H9 (cell line): ENCODE results near the gene CIT. TPM values are rescaled to one million over a fixed set of nuclear protein-coding genes. Genes with fewer than 3 reads are reported as not detected.

Experiments used
- DNase-seq: peaks from one replicate; pipeline ENCODE4 v3.0.0-alpha.2; 2017
- H2AFZ ChIP-seq: one replicate; pipeline ENCODE4 v1.6.1; 2013; ENCODE audit warnings: mild to moderate bottlenecking, low read length, control low read depth, moderate library complexity
- H2AK5ac ChIP-seq: 2 replicates; pipeline ENCODE4 v1.6.1; 2013; ENCODE audit warnings: low read length, control low read depth, mixed read lengths; ENCODE audit not compliant: insufficient read length
- H2BK120ac ChIP-seq: one replicate; pipeline ENCODE4 v1.6.1; 2013; ENCODE audit warnings: low read depth, mild to moderate bottlenecking, low read length, control low read depth, inconsistent platforms; ENCODE audit not compliant: poor library complexity, severe bottlenecking
- H2BK12ac ChIP-seq: 2 replicates; pipeline ENCODE4 v1.6.1; 2013; ENCODE audit warnings: low read length, control low read depth, mixed read lengths, low read depth; ENCODE audit not compliant: insufficient read length
- H2BK15ac ChIP-seq: 2 replicates; pipeline ENCODE4 v1.6.1; 2013; ENCODE audit warnings: low read depth, low read length, control low read depth
- H2BK20ac ChIP-seq: one replicate; pipeline ENCODE4 v1.6.1; 2013; ENCODE audit warnings: low read depth, mild to moderate bottlenecking, low read length, control low read depth, inconsistent platforms; ENCODE audit not compliant: poor library complexity, severe bottlenecking
- H2BK5ac ChIP-seq: 2 replicates; pipeline ENCODE4 v1.6.1; 2013; ENCODE audit warnings: low read length, control low read depth, mixed read lengths; ENCODE audit not compliant: insufficient read length
- H3K14ac ChIP-seq: 2 replicates; pipeline ENCODE4 v1.6.1; 2013; ENCODE audit warnings: low read length, control low read depth; ENCODE audit not compliant: insufficient read depth
- H3K18ac ChIP-seq: 2 replicates; pipeline ENCODE4 v1.6.1; 2013; ENCODE audit warnings: low read depth, mild to moderate bottlenecking, mixed read lengths, low read length, control low read depth; ENCODE audit not compliant: insufficient read length
- H3K23ac ChIP-seq: 2 replicates; pipeline ENCODE4 v1.6.1; 2013; ENCODE audit warnings: low read length, control low read depth, mixed read lengths, low read depth; ENCODE audit not compliant: insufficient read length
- H3K23me2 ChIP-seq: 2 replicates; pipeline ENCODE4 v1.6.1; 2013; ENCODE audit warnings: low read depth, mild to moderate bottlenecking, mixed read lengths, low read length, control low read depth; ENCODE audit not compliant: insufficient read length, poor library complexity, severe bottlenecking
- H3K27ac ChIP-seq: 2 replicates; pipeline ENCODE4 v1.5.1; 2013; ENCODE audit warnings: low read length, control low read depth, mixed read lengths, low read depth; ENCODE audit not compliant: insufficient read length
- H3K27me3 ChIP-seq: 2 replicates; pipeline ENCODE4 v1.6.1; 2013; ENCODE audit warnings: low read length, control low read depth, inconsistent platforms; ENCODE audit not compliant: insufficient read depth
- H3K4ac ChIP-seq: 2 replicates; pipeline ENCODE4 v1.6.1; 2013; ENCODE audit warnings: low read depth, mild to moderate bottlenecking, control low read depth, inconsistent platforms, low read length, moderate library complexity
- H3K4me1 ChIP-seq: 2 replicates; pipeline ENCODE4 v1.6.1; 2013; ENCODE audit warnings: low read length, control low read depth, inconsistent platforms; ENCODE audit not compliant: insufficient read depth
- H3K4me2 ChIP-seq: 2 replicates; pipeline ENCODE4 v1.6.1; 2013; ENCODE audit warnings: low read length, control low read depth, mixed read lengths; ENCODE audit not compliant: insufficient read length, insufficient read depth
- H3K56ac ChIP-seq: 2 replicates; pipeline ENCODE4 v1.6.1; 2013; ENCODE audit warnings: low read depth, mild to moderate bottlenecking, mixed read lengths, low read length, control low read depth; ENCODE audit not compliant: insufficient read length
- H3K79me1 ChIP-seq: 2 replicates; pipeline ENCODE4 v1.6.1; 2013; ENCODE audit warnings: low read depth, mild to moderate bottlenecking, moderate library complexity, low read length, control low read depth, inconsistent platforms; ENCODE audit not compliant: insufficient read depth, poor library complexity, severe bottlenecking
- H3K79me2 ChIP-seq: 2 replicates; pipeline ENCODE4 v1.6.1; 2013; ENCODE audit warnings: low read length, control low read depth, inconsistent platforms; ENCODE audit not compliant: insufficient read depth
- H3K9ac ChIP-seq: 2 replicates; pipeline ENCODE4 v1.6.1; 2013; ENCODE audit warnings: low read length, control low read depth, mixed read lengths; ENCODE audit not compliant: insufficient read length; ENCODE audit errors: extremely low read depth
- H3K9me3 ChIP-seq: one replicate; pipeline ENCODE4 v1.6.1; 2013; ENCODE audit warnings: low read depth, low read length, inconsistent platforms; ENCODE audit not compliant: control insufficient read depth
- H3T11ph ChIP-seq: one replicate; pipeline ENCODE4 v1.6.1; 2013; ENCODE audit warnings: mild to moderate bottlenecking, low read length, control low read depth, inconsistent platforms
- H4K20me1 ChIP-seq: one replicate; pipeline ENCODE4 v1.6.1; 2013; ENCODE audit not compliant: control insufficient read depth, insufficient read length, insufficient read depth
- H4K5ac ChIP-seq: 2 replicates; pipeline ENCODE4 v1.6.1; 2013; ENCODE audit warnings: low read depth, mild to moderate bottlenecking, mixed read lengths, low read length, control low read depth; ENCODE audit not compliant: insufficient read length
- H4K8ac ChIP-seq: replicated peaks from 2 replicates; pipeline ENCODE4 v1.6.1; 2013; ENCODE audit warnings: low read length, control low read depth, mixed read lengths, low read depth; ENCODE audit not compliant: insufficient read length
- H4K91ac ChIP-seq: 2 replicates; pipeline ENCODE4 v1.6.1; 2013; ENCODE audit warnings: low read depth, mild to moderate bottlenecking, moderate library complexity, mixed read lengths, low read length, control low read depth; ENCODE audit not compliant: insufficient read length
- H3K27ac Mint-ChIP-seq, 3 experiments: 2 replicates in 2 of 3; 3 replicates in 1 of 3; pipeline ENCODE4 v1.8.0; 2020 to 2021; ENCODE audit warnings: mixed read lengths in 3 of 3, mild to moderate bottlenecking in 1 of 3, moderate library complexity in 1 of 3
- H3K27me3 Mint-ChIP-seq: 2 replicates; pipeline ENCODE4 v1.8.0; 2021; ENCODE audit warnings: low read depth, mild to moderate bottlenecking, moderate library complexity, mixed read lengths
- H3K36me3 Mint-ChIP-seq, 3 experiments: 2 replicates in 2 of 3; 3 replicates in 1 of 3; pipeline ENCODE4 v1.8.0; 2020 to 2021; ENCODE audit warnings: low read depth in 3 of 3, mixed read lengths in 3 of 3; ENCODE audit not compliant: insufficient read depth in 1 of 3
- H3K4me1 Mint-ChIP-seq, 2 experiments: 2 replicates each; pipeline ENCODE4 v1.8.0; 2020; ENCODE audit warnings: mixed read lengths in 2 of 2
- H3K4me3 Mint-ChIP-seq, 2 experiments: 2 replicates in 1 of 2; 3 replicates in 1 of 2; pipeline ENCODE4 v1.8.0; 2020 to 2021; ENCODE audit warnings: mild to moderate bottlenecking in 2 of 2, mixed read lengths in 2 of 2, moderate library complexity in 1 of 2
- H3K9me3 Mint-ChIP-seq, 2 experiments: 2 replicates in 1 of 2; 3 replicates in 1 of 2; pipeline ENCODE4 v1.8.0; 2020; ENCODE audit warnings: mild to moderate bottlenecking in 2 of 2, mixed read lengths in 2 of 2, moderate library complexity in 1 of 2
- WGBS: extraction: QIAGEN DNeasy Blood & Tissue Kit; methylation state at CpG from one replicate; pipeline ENCODE4 v1.1.7; 2013; ENCODE audit warnings: missing lambda C conversion rate, low lambda C conversion rate, mixed read lengths; ENCODE audit not compliant: insufficient read length; ENCODE audit errors: extremely low coverage; 5-methylcytosine and 5-hydroxymethylcytosine counted together
- total RNA-seq: library from RNA; stranded (reverse); gene quantifications from 2 replicates; pipeline ENCODE4 v1.2.1, GENCODE V29; 2021
- TF ChIP-seq, protein P1 (sequence below): fragments of 200-600 bp; sonication (generic); conservative IDR thresholded peaks from 3 replicates; pipeline ENCODE4 v1.8.0; 2021; ENCODE audit warnings: antibody characterized with exemption, mild to moderate bottlenecking

The CIT gene
- total RNA-seq, 1 experiment from 2014 or later, result 55.3 TPM

- Mint-ChIP-seq H3K9me3 (no peaks in the 10 kb centered on the region), H3K36me3 (peaks cover 43 to 89% (median 71%) of the 10 kb centered on the region in 3 experiments; a peak in 6 of 7 replicates), H3K27ac (no peak overlapping the region; a peak in 1 of 7 replicates), H3K4me1 (peaks cover 0 to 5% of the 10 kb centered on the region in 2 experiments; a peak in 1 of 4 replicates), H3K27me3 (no peaks in the 10 kb centered on the region), H3K4me3 (no peak overlapping the region)
- TF ChIP-seq, protein P1, sequence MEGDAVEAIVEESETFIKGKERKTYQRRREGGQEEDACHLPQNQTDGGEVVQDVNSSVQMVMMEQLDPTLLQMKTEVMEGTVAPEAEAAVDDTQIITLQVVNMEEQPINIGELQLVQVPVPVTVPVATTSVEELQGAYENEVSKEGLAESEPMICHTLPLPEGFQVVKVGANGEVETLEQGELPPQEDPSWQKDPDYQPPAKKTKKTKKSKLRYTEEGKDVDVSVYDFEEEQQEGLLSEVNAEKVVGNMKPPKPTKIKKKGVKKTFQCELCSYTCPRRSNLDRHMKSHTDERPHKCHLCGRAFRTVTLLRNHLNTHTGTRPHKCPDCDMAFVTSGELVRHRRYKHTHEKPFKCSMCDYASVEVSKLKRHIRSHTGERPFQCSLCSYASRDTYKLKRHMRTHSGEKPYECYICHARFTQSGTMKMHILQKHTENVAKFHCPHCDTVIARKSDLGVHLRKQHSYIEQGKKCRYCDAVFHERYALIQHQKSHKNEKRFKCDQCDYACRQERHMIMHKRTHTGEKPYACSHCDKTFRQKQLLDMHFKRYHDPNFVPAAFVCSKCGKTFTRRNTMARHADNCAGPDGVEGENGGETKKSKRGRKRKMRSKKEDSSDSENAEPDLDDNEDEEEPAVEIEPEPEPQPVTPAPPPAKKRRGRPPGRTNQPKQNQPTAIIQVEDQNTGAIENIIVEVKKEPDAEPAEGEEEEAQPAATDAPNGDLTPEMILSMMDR, result no peak
- H2AFZ ChIP-seq, result no peak overlapping the region
- H3K79me2 ChIP-seq, result no peaks in the 10 kb centered on the region
- no peaks in the 10 kb centered on the region for H3K4me1 ChIP-seq
- H2BK120ac ChIP-seq, result no peak overlapping the region
- H3K9ac ChIP-seq, result no peak overlapping the region
- H2BK15ac ChIP-seq, result no peak overlapping the region
- no peaks in the 10 kb centered on the region for H4K20me1 ChIP-seq
- H3K4me2 ChIP-seq, result no peak overlapping the region
- no peaks in the 10 kb centered on the region for H3K27me3 ChIP-seq
- no peak overlapping the region for H2BK20ac ChIP-seq
- H3K14ac ChIP-seq, result no peak overlapping the region
- H3K18ac ChIP-seq, result no peak overlapping the region
- H3K4ac ChIP-seq, result no peak overlapping the region
- no peaks in the 10 kb centered on the region for H3K9me3 ChIP-seq
- H2BK5ac ChIP-seq, result no peak overlapping the region
- H4K5ac ChIP-seq, result no peak overlapping the region
- H4K91ac ChIP-seq, result no peak overlapping the region
- H3K56ac ChIP-seq, result no peak overlapping the region
- H3K79me1 ChIP-seq, result no peaks in the 10 kb centered on the region
- H4K8ac ChIP-seq, result no peak overlapping the region
- no peak for DNase-seq
- H3K23me2 ChIP-seq, result no peaks in the 10 kb centered on the region
- no peak overlapping the region for H2BK12ac ChIP-seq
- no peak overlapping the region for H3T11ph ChIP-seq
- no CpG with 5 or more reads among the region's 11 CpGs for WGBS
- no peak overlapping the region for H3K23ac ChIP-seq
- H2AK5ac ChIP-seq, result no peak overlapping the region
- no peak overlapping the region for H3K27ac ChIP-seq
Observed at GRCh38 chr12:119712721-119713120, 164.4 kb downstream of the CIT start.
